IMR-90 (cell line): Measurements from ENCODE around the gene RGS3. TPM values are rescaled to one million over a fixed set of nuclear protein-coding genes. Genes with fewer than 3 reads are reported as not detected.

Source experiments
- ATAC-seq: fragments of 200-7000 bp; cut with Tn5 transposase; 2 replicates; pipeline ENCODE4 v1.9.1; 2020; ENCODE audit warnings: low read depth, mild to moderate bottlenecking, moderate library complexity
- BruUV-seq: library from RNA; stranded (reverse); fragments of 400-500 nt; replicated peaks from 2 replicates; lab custom pipeline; 2021; lab: Mats Ljungman, UMichigan
- CTCF ChIA-PET: fragments of 300-600 bp; formaldehyde crosslinking; extraction: SDS; loops from one replicate; lab custom pipeline; 2021; ENCODE audit warnings: antibody characterized with exemption; lab: Yijun Ruan, JAX
- POLR2A ChIA-PET: fragments of 300-600 bp; sonication (Branson Sonifier 250); formaldehyde crosslinking; loops from one replicate; lab custom pipeline; 2022; ENCODE audit warnings: antibody characterized with exemption; ENCODE audit not compliant: unreplicated experiment; lab: Charles Lee
- DNase-seq: peaks from one replicate; pipeline ENCODE4 v3.0.0; 2013
- H2AFZ ChIP-seq: replicated peaks from 2 replicates; pipeline ENCODE3; 2013; ENCODE audit warnings: low read length, mild to moderate bottlenecking; ENCODE audit not compliant: poor library complexity
- H2AK5ac ChIP-seq: 2 replicates; pipeline ENCODE4 v1.6.1; 2013; ENCODE audit warnings: low read depth, low read length, inconsistent platforms
- H2AK9ac ChIP-seq: replicated peaks from 2 replicates; pipeline ENCODE3; 2013; ENCODE audit warnings: mild to moderate bottlenecking, low read depth, low read length, moderate library complexity; ENCODE audit not compliant: poor library complexity
- H2BK120ac ChIP-seq: 2 replicates; pipeline ENCODE4 v1.6.1; 2013; ENCODE audit warnings: low read depth, low read length, inconsistent platforms
- H2BK15ac ChIP-seq: 3 replicates; pipeline ENCODE4 v1.6.1; 2013; ENCODE audit warnings: low read depth, low read length, inconsistent platforms
- H2BK20ac ChIP-seq: 2 replicates; pipeline ENCODE4 v1.6.1; 2013; ENCODE audit warnings: low read depth, mild to moderate bottlenecking, inconsistent platforms, low read length, moderate library complexity
- H2BK5ac ChIP-seq: 2 replicates; pipeline ENCODE4 v1.6.1; 2013; ENCODE audit warnings: mild to moderate bottlenecking, low read depth, low read length, inconsistent platforms; ENCODE audit not compliant: poor library complexity, severe bottlenecking
- H3K14ac ChIP-seq: replicated peaks from 2 replicates; pipeline ENCODE4 v1.6.1; 2013; ENCODE audit warnings: low read depth, low read length, inconsistent platforms
- H3K18ac ChIP-seq: 2 replicates; pipeline ENCODE4 v1.6.1; 2013; ENCODE audit warnings: low read depth, low read length, control low read depth
- H3K23ac ChIP-seq: 2 replicates; pipeline ENCODE4 v1.6.1; 2013; ENCODE audit warnings: low read depth, low read length, inconsistent platforms
- H3K27ac ChIP-seq: 2 replicates; pipeline ENCODE4 v1.5.1; 2013; ENCODE audit warnings: mild to moderate bottlenecking, control low read depth, low read length; ENCODE audit not compliant: insufficient read depth
- H3K27me3 ChIP-seq: 2 replicates; pipeline ENCODE4 v1.6.1; 2013; ENCODE audit warnings: low read length; ENCODE audit not compliant: control insufficient read depth, insufficient read depth
- H3K36me3 ChIP-seq: 2 replicates; pipeline ENCODE4 v1.6.1; 2013; ENCODE audit warnings: low read length, mixed read lengths; ENCODE audit not compliant: control insufficient read depth, insufficient read depth
- H3K4ac ChIP-seq: 2 replicates; pipeline ENCODE4 v1.6.1; 2013; ENCODE audit warnings: low read depth, low read length, inconsistent platforms
- H3K4me1 ChIP-seq: 2 replicates; pipeline ENCODE4 v1.6.1; 2013; ENCODE audit warnings: low read length, mixed read lengths; ENCODE audit not compliant: control insufficient read depth, insufficient read depth
- H3K4me2 ChIP-seq: 2 replicates; pipeline ENCODE4 v1.6.1; 2013; ENCODE audit warnings: low read depth, mild to moderate bottlenecking, control low read depth, low read length, moderate library complexity
- H3K4me3 ChIP-seq: 2 replicates; pipeline ENCODE4 v1.5.1; 2013; ENCODE audit warnings: low read depth, mild to moderate bottlenecking, control low read depth, low read length, moderate library complexity; ENCODE audit not compliant: insufficient read depth
- H3K56ac ChIP-seq: 2 replicates; pipeline ENCODE4 v1.6.1; 2013; ENCODE audit warnings: low read length, inconsistent platforms; ENCODE audit not compliant: insufficient read depth; ENCODE audit errors: extremely low read depth
- H3K79me1 ChIP-seq, 2 experiments: 2 replicates each; pipeline ENCODE4 v1.6.1; 2013; ENCODE audit warnings: low read length in 2 of 2, inconsistent platforms in 1 of 2, low read depth in 1 of 2
- H3K9ac ChIP-seq: 2 replicates; pipeline ENCODE4 v1.6.1; 2013; ENCODE audit warnings: low read depth, low read length, control low read depth
- H3K9me1 ChIP-seq: 2 replicates; pipeline ENCODE4 v1.6.1; 2013; ENCODE audit warnings: low read length, inconsistent platforms; ENCODE audit not compliant: insufficient read depth
- H3K9me3 ChIP-seq: 2 replicates; pipeline ENCODE4 v1.6.1; 2013; ENCODE audit warnings: low read length; ENCODE audit not compliant: control insufficient read depth, insufficient read depth
- H4K20me1 ChIP-seq: 2 replicates; pipeline ENCODE4 v1.6.1; 2013; ENCODE audit warnings: low read length, inconsistent platforms; ENCODE audit not compliant: insufficient read depth
- H4K5ac ChIP-seq: 2 replicates; pipeline ENCODE4 v1.6.1; 2013; ENCODE audit warnings: mild to moderate bottlenecking, low read depth, low read length, control low read depth
- H4K8ac ChIP-seq, 2 experiments: 2 replicates each; pipeline ENCODE4 v1.6.1; 2013; ENCODE audit warnings: low read depth in 2 of 2, low read length in 2 of 2, control low read depth in 1 of 2, inconsistent platforms in 1 of 2
- H4K91ac ChIP-seq: 2 replicates; pipeline ENCODE4 v1.6.1; 2013; ENCODE audit warnings: low read depth, low read length, inconsistent platforms; ENCODE audit not compliant: insufficient read depth
- MAFK ChIP-seq: IDR thresholded peaks from 2 replicates; pipeline ENCODE4 v1.6.1; 2012; ENCODE audit warnings: low read depth, low read length, improper control_type of control experiment
- MAZ ChIP-seq: IDR thresholded peaks from 2 replicates; pipeline ENCODE4 v1.6.1; 2012; ENCODE audit warnings: low read depth, mild to moderate bottlenecking, low read length, improper control_type of control experiment, moderate library complexity, borderline replicate concordance
- MXI1 ChIP-seq: IDR thresholded peaks from 2 replicates; pipeline ENCODE4 v1.6.1; 2012; ENCODE audit warnings: low read depth, mild to moderate bottlenecking, low read length, moderate library complexity, borderline replicate concordance
- RCOR1 ChIP-seq: IDR thresholded peaks from 2 replicates; pipeline ENCODE4 v1.6.1; 2012; ENCODE audit warnings: mild to moderate bottlenecking, low read length, improper control_type of control experiment; ENCODE audit not compliant: insufficient replicate concordance
- SMC3 ChIP-seq: fragments of 150-350 bp; IDR thresholded peaks from 2 replicates; pipeline ENCODE4 v1.6.1; 2016; ENCODE audit warnings: low read depth, mild to moderate bottlenecking, antibody characterized with exemption, low read length, moderate library complexity
- WGBS, 2 experiments: methylation state at CpG; one replicate each; pipeline versions ENCODE4 v1.1.5 to v1.1.7; 2013; ENCODE audit warnings: missing lambda C conversion rate in 2 of 2; ENCODE audit not compliant: insufficient read length in 1 of 2; ENCODE audit errors: extremely low coverage in 2 of 2; 5-methylcytosine and 5-hydroxymethylcytosine counted together
- dilution Hi-C: fragments of 300-500 bp; cut with HindIII; formaldehyde crosslinking; loops from one replicate; pipeline ENCODE4 v1.14.3; 2018; ENCODE audit warnings: low sequenced_read_pairs; ENCODE audit not compliant: unreplicated experiment
- in situ Hi-C: fragments of 300-500 bp; cut with MboI; formaldehyde crosslinking; loops from 3 replicates; pipeline ENCODE4 v1.14.3; 2019; ENCODE audit warnings: low sequenced_read_pairs, inconsistent platforms, mixed read lengths
- intact Hi-C: fragments of 100-400 bp; cut with micrococcal nuclease; formaldehyde crosslinking; loops from 2 replicates; pipeline ENCODE4 v1.10.0; 2022
- polyA plus RNA-seq, 3 experiments: library from polyadenylated mRNA; depleted of rRNA; stranded (reverse); fragments of >200 nt; gene quantifications; 2 replicates each; pipeline ENCODE4 v1.2.3, GENCODE V29; 2012; ENCODE audit warnings: low replicate concordance in 1 of 3
- total RNA-seq: library from RNA; depleted of rRNA; stranded (reverse); fragments of >200 nt; gene quantifications from 2 replicates; pipeline ENCODE4 v1.2.3, GENCODE V29; 2012

The RGS3 gene
- total and polyA plus RNA-seq, 2 of the 4 experiments (the other 2 are of a cell fraction) = 51.8 to 65.6 TPM

- Histone ChIP-seq H3K9me3 (no peaks in the 10 kb centered on the region), H3K4me2 (no peak overlapping the region), H3K56ac (no peak overlapping the region), H3K4ac (no peak overlapping the region), H3K27me3 (no peaks in the 10 kb centered on the region), H3K79me1 (no peaks in the 10 kb centered on the region), H2BK20ac (no peak overlapping the region), H3K4me3 (no peak overlapping the region), H3K36me3 (no peaks in the 10 kb centered on the region), H3K4me1 (peaks cover 12% of the 10 kb centered on the region), H2AFZ (no peak overlapping the region), H4K20me1 (no peaks in the 10 kb centered on the region), H2AK5ac (no peak overlapping the region), H4K8ac (no peak overlapping the region), H2BK120ac (no peak overlapping the region), H2BK15ac (no peak overlapping the region), H2BK5ac (no peak overlapping the region), H4K5ac (no peak overlapping the region), H3K18ac (no peak overlapping the region), H2AK9ac (no peak overlapping the region), H3K23ac (no peak overlapping the region), H3K14ac (no peak overlapping the region), H3K9me1 (peaks cover 20% of the 10 kb centered on the region), H4K91ac (no peak overlapping the region), H3K9ac (no peak overlapping the region), H3K27ac (no peak overlapping the region)
- intact Hi-C loops (no loop called here), dilution Hi-C loops (no loop called here), in situ Hi-C loops (no loop called here)
- BruUV-seq = no TSS peak
- ATAC-seq (no peak), DNase-seq (no peak)
- CTCF ChIA-PET = no interaction called here
- POLR2A ChIA-PET = no interaction called here
- TF ChIP-seq MAZ (no peak), MXI1 (no peak), MAFK (no peak), SMC3 (no peak), RCOR1 (no peak)
- 93% methylated on average over 7 of the region's 19 CpGs; no CpG with 5 or more reads in 1 of the 2 experiments for WGBS, 2 experiments
These were observed 43.7 kb downstream of the RGS3 start for GRCh38 chr9:113507256-113507655.
